Measurements from ENCODE around the gene USP35. TPM values are rescaled to one million over a fixed set of nuclear protein-coding genes. Genes with fewer than 3 reads are reported as not detected.

Gene USP35
- total and polyA plus RNA-seq, 7 donors, result 1.2 to 23.3 (median 6.7) TPM

DNA sequence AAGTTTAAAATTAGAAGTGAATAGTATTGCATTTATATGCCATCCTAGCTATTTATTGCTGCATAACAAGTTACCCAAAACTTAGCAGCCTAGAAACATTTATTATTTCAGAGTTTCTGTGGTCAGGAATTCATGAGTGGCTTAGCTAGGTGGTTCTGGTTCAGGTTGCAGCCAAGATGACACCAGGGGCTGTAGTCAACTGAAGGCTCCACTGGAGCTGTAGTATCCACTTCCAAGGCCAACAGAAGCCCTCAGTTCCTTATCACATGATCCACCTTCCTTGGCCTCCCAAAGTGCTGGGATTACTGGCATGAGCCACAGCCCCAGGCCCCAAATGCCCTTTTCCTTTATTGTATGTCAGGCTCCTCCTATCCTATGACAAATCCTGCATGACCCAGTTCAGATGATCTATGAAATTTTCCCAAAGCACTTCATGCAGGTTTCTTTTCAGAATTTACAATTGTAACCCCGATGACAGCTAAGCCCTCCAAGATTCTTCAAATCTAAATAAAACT lies 43.2 kb upstream of the USP35 start:
- WGBS, 2 donors, result 83 to 89% methylated on average over 1 of the region's 1 CpG
- Histone ChIP-seq H3K27ac (no peak overlapping the region), H3K9me3 (no peaks in the 10 kb centered on the region), H3K27me3 (no peaks in the 10 kb centered on the region), H3K36me3 (no peaks in the 10 kb centered on the region), H3K4me1 (peaks cover 0 to 10% (median 7%) of the 10 kb centered on the region in 4 donors), H3K4me3 (no peak overlapping the region)
- intact Hi-C loops (cut with DNase I), result loop anchor here (5.0 kb wide), 1 partner anchor 417 kb away; no protein-coding TSS in a partner anchor
- TF ChIP-seq POLR2AphosphoS5 (IDR thresholded peaks at IDR 0.05) (no peak), POLR2A (IDR thresholded peaks at IDR 0.05) (no peak), EP300 (IDR thresholded peaks at IDR 0.05) (no peak)
- TF ChIP-seq, protein P1, sequence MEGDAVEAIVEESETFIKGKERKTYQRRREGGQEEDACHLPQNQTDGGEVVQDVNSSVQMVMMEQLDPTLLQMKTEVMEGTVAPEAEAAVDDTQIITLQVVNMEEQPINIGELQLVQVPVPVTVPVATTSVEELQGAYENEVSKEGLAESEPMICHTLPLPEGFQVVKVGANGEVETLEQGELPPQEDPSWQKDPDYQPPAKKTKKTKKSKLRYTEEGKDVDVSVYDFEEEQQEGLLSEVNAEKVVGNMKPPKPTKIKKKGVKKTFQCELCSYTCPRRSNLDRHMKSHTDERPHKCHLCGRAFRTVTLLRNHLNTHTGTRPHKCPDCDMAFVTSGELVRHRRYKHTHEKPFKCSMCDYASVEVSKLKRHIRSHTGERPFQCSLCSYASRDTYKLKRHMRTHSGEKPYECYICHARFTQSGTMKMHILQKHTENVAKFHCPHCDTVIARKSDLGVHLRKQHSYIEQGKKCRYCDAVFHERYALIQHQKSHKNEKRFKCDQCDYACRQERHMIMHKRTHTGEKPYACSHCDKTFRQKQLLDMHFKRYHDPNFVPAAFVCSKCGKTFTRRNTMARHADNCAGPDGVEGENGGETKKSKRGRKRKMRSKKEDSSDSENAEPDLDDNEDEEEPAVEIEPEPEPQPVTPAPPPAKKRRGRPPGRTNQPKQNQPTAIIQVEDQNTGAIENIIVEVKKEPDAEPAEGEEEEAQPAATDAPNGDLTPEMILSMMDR (IDR thresholded peaks at IDR 0.05), result no peak
- DNase-seq, result no peak

DNA sequence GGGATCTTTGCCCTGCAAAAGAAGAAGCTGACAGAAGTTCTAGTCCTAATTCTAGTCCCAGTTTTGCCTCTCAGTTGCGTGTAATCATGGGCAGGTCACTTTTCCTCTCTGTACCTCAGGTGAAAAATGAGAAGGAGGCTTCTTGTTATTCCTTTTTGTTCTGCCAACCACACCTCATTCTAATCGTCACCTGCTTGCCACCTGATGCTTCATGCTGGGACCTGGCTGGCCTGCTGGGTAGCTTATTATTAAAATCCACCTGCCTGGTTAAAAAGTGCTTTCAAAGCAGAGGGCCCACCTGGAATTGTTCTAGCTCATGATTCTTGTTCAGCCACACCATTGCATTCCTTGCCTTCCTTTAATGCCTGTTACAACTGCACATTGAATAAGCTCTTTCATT lies 40.9 kb upstream of the USP35 start:
- H3K4me1 ChIP-seq, result peaks cover 0 to 15% (median 3%) of the 10 kb centered on the region in 4 donors
- H3K4me3 ChIP-seq, result no peak overlapping the region
- TF ChIP-seq, protein P1 (IDR thresholded peaks at IDR 0.05), result no peak
- TF ChIP-seq POLR2AphosphoS5 (IDR thresholded peaks at IDR 0.05) (no peak), EP300 (IDR thresholded peaks at IDR 0.05) (no peak), POLR2A (IDR thresholded peaks at IDR 0.05) (no peak)
- H3K27me3 ChIP-seq, result no peaks in the 10 kb centered on the region
- no peaks in the 10 kb centered on the region for H3K36me3 ChIP-seq
- DNase-seq, result no peak
- no peaks in the 10 kb centered on the region for H3K9me3 ChIP-seq
- 88 to 91% methylated on average over 2 of the region's 2 CpGs for WGBS, 2 donors
- intact Hi-C loops (cut with DNase I), result loop anchor here (5.0 kb wide), 1 partner anchor 414 kb away; no protein-coding TSS in a partner anchor
- H3K27ac ChIP-seq, result no peak overlapping the region

DNA sequence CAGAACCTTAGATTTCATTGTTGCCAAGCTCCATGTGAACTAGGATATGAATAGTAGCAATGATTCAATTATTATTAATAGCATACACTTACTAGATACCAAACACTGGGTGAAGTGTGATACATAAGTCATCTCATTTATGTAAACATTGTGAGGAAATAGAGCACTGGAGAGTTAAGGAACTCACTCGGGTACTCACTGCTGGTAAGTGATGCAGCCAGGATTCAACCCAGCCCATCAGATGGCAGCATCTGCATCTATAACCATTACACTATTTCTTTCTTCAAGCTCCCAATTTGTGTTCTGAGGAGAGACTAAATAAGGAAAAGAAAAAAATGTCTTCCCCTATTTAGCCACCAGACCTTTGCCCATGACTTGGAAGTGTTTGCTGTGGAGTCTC lies 39.1 kb upstream of the USP35 start:
- no peaks in the 10 kb centered on the region for H3K27me3 ChIP-seq
- no peak for DNase-seq
- TF ChIP-seq, protein P1 (IDR thresholded peaks at IDR 0.05), result peak in 2 of 4 experiments; percentile 19 to 20
- TF ChIP-seq POLR2AphosphoS5 (IDR thresholded peaks at IDR 0.05) (peak in 1 of 4 donors; percentile 11), EP300 (IDR thresholded peaks at IDR 0.05) (no peak)
- no peaks in the 10 kb centered on the region for H3K9me3 ChIP-seq
- H3K4me3 ChIP-seq, result no peak overlapping the region
- peak overlapping the region in 1 of 4 donors; percentile 42 for H3K27ac ChIP-seq
- intact Hi-C loops (cut with DNase I), result loop anchor here (5.0 kb wide), 1 partner anchor 413 kb away; no protein-coding TSS in a partner anchor
- H3K4me1 ChIP-seq, result peaks cover 0 to 15% (median 3%) of the 10 kb centered on the region in 4 donors
- no peaks in the 10 kb centered on the region for H3K36me3 ChIP-seq
- 25 to 41% methylated on average over 1 of the region's 1 CpG for WGBS, 2 donors

DNA sequence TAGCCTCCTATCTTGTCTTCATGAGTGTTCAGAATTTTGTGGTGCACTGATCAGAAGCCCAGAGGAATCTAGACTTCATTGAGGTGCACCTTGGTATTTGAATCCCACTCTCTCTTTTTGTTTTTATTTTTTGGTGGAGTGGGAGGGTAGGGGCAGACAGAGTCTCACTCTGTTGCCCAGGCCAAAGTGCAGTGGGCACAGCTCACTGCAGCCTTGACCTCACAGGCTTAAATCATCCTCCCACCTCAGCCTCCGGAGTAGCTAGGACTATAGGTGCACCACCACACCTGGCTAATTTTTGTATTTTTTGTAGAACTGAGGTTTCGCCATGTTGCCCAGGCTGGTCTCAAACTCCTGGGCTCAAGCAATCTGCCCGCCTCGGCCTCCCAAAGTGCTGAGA lies 38.4 kb upstream of the USP35 start:
- Histone ChIP-seq H3K4me3 (no peak overlapping the region), H3K27ac (peak overlapping the region in 1 of 4 donors; percentile 42), H3K4me1 (peaks cover 0 to 15% (median 3%) of the 10 kb centered on the region in 4 donors), H3K36me3 (no peaks in the 10 kb centered on the region), H3K9me3 (no peaks in the 10 kb centered on the region), H3K27me3 (no peaks in the 10 kb centered on the region)
- 96 to 97% methylated on average over 4 of the region's 4 CpGs for WGBS, 2 donors
- intact Hi-C loops (cut with DNase I), result no loop called here
- DNase-seq, result no peak
- TF ChIP-seq POLR2A (IDR thresholded peaks at IDR 0.05), result no peak
- no peak for TF ChIP-seq EP300 (IDR thresholded peaks at IDR 0.05)
- TF ChIP-seq POLR2AphosphoS5 (IDR thresholded peaks at IDR 0.05), result no peak
- TF ChIP-seq, protein P1 (IDR thresholded peaks at IDR 0.05), result no peak

DNA sequence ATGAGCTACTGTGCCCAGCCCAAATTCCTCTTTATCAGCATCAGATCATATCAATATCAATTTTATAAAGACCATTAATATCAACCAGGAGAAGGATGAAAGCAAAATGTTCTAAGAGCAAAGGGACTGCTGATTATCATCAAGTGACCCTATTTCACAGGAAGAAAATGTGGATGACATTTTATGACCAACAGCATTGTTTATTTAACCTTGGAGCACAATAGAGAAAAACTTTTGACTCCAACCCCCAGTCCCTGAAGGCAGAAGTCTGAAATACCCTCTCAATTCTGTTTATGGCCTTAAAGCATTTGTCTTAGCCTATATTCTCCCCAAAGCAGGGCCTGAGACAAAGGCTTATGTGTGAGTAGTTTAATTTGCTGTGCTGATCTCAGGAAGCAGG lies 38.0 kb upstream of the USP35 start:
- DNase-seq, result no peak

More for the DNA sequence above, 38.0 kb upstream of the USP35 start:
- Histone ChIP-seq H3K27me3 (no peaks in the 10 kb centered on the region), H3K36me3 (no peaks in the 10 kb centered on the region), H3K9me3 (no peaks in the 10 kb centered on the region), H3K4me3 (no peak overlapping the region), H3K4me1 (peaks cover 0 to 15% (median 3%) of the 10 kb centered on the region in 4 donors), H3K27ac (no peak overlapping the region)
- TF ChIP-seq, protein P1 (IDR thresholded peaks at IDR 0.05), result no peak
- TF ChIP-seq POLR2AphosphoS5 (IDR thresholded peaks at IDR 0.05), result no peak
- TF ChIP-seq EP300 (IDR thresholded peaks at IDR 0.05), result no peak
- no peak for TF ChIP-seq POLR2A (IDR thresholded peaks at IDR 0.05)
- intact Hi-C loops (cut with DNase I), result no loop called here

All from sigmoid colon (tissue), 7 donors.